ENCODE data around the gene ADAMTS12.

- no peak for TF ChIP-seq GATA2 (IDR thresholded peaks at IDR 0.05; ENCODE audit: low read depth, low read length)
- no peak for TF ChIP-seq GATA3 (IDR thresholded peaks at IDR 0.05; ENCODE audit: low read depth, low read length)
These were observed 414.0 kb downstream of the ADAMTS12 start for GRCh38 chr5:33477816-33478215.

All from SH-SY5Y (cell line).